GM18499 (cell line): ENCODE measurements around the gene WASHC2A.
"Not testable (repeated sequence)": the region's sequence is repeated elsewhere in the genome, so short reads cannot be mapped to it uniquely, and the experiment has no call there.

ENCODE experiments used
- ATAC-seq: cut with Tn5 transposase; IDR thresholded peaks from one replicate; pipeline ENCODE4 v1.9.1; 2021; ENCODE audit warnings: moderate number of reproducible peaks; ENCODE audit not compliant: insufficient read depth, unreplicated experiment

Gene WASHC2A

GRCh38 chr10:50143512-50144174, 75.9 kb downstream of the WASHC2A start:
- ATAC-seq, result not testable (repeated sequence)

GRCh38 chr10:50145575-50145974, 77.8 kb downstream of the WASHC2A start:
- ATAC-seq, result not testable (repeated sequence)

DNA sequence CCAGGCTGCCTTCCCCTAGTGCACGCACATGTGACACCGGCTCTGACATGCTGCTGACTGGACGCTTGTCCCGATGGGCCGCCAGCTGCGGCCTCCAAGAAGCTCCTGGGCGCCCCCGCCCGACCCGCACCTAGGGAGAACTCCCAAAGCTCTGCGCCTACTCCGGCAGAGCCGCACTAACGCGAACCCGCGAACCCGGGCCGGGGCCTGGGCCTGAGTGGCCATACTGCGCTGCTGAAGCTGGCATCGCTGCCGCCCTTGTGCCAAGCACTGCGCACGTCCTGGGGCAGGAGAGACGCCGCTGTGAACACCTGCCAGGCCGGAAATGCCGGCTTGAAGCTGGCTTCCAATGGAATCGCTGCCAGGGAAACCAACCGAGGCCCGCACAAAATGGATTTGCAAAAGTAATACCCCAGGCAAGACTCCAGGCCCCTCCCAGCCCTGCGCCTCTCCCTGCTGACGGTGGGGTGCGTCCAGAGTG, 85.1 kb downstream of the WASHC2A start:
- ATAC-seq, result no peak

DNA sequence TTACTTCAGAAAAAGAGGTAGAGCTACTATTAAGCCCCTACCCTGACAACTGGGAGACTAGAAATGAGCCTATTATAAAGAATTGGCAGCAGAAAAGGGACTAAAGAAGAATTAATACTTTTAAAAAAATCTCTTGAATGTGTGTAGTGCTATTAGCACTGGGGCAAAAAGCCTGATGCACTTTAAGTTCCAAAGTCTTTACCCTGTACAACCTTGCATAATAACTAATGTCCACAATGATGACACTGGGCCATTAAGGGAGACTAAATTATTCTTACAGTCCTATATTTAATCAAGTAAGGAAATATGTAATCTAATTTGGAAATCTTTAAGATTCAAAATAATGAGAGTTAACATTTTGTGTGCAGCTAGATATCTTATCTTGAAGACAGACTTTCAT, 90.1 kb downstream of the WASHC2A start:
- not testable (repeated sequence) for ATAC-seq

- not testable (repeated sequence) for ATAC-seq
Observed at GRCh38 chr10:50159856-50160255, 92.1 kb downstream of the WASHC2A start.

- not testable (repeated sequence) for ATAC-seq
Observed at GRCh38 chr10:50165038-50165437, 97.3 kb downstream of the WASHC2A start.

- not testable (repeated sequence) for ATAC-seq
Observed at GRCh38 chr10:50167833-50168232, 100.1 kb downstream of the WASHC2A start.

GRCh38 chr10:50169506-50169905, 101.8 kb downstream of the WASHC2A start:
- ATAC-seq, result not testable (repeated sequence)

GRCh38 chr10:50174788-50175525, 107.2 kb downstream of the WASHC2A start:
- not testable (repeated sequence) for ATAC-seq
